Fibroblast of villous mesenchyme (primary cell): ENCODE measurements around the gene USP21. TPM values are rescaled to one million over a fixed set of nuclear protein-coding genes. Genes with fewer than 3 reads are reported as not detected.

ENCODE experiments used
- DNase-seq: peaks from one replicate; pipeline ENCODE4 v3.0.0-alpha.2; 2010; ENCODE audit warnings: low read depth
- H3K4me3 ChIP-seq: 2 replicates; pipeline ENCODE4 v1.5.1; 2011; ENCODE audit warnings: low read depth, mild to moderate bottlenecking, low read length
- CTCF ChIP-seq: IDR thresholded peaks from 2 replicates; pipeline ENCODE4 v1.5.1; 2012; ENCODE audit warnings: low read depth, mild to moderate bottlenecking, low read length; ENCODE audit not compliant: insufficient read depth
- total RNA-seq: library from RNA; depleted of rRNA; stranded (reverse); fragments of >200 nt; gene quantifications from 2 replicates; pipeline ENCODE4 v1.2.3, GENCODE V29; 2012

USP21 gene
- total RNA-seq, 1 donor: 8.6 TPM

GRCh38 chr1:161163793-161164192, 4.5 kb downstream of the USP21 start:
- no peak for TF ChIP-seq CTCF
- no peak overlapping the region for H3K4me3 ChIP-seq
- no peak for DNase-seq

GRCh38 chr1:161164901-161165610, 5.8 kb downstream of the USP21 start:
- no peak for TF ChIP-seq CTCF
- no peak for DNase-seq
- H3K4me3 ChIP-seq: peak overlapping the region; percentile 87

GRCh38 chr1:161165742-161166668, 6.7 kb downstream of the USP21 start, which contains the start of gene PPOX:
Gene PPOX (plus strand): TSS chr1:161166426. CDS start chr1:161166848, 422 bp downstream.
- DNase-seq: peak; percentile 99
- peak within 1 kb of the TSS; percentile 87 for H3K4me3 ChIP-seq
- TF ChIP-seq CTCF: peak; percentile 45

- TF ChIP-seq CTCF: no peak
- peak overlapping the region; percentile 87 for H3K4me3 ChIP-seq
- DNase-seq: no peak
These were observed 7.6 kb downstream of the USP21 start for GRCh38 chr1:161166669-161167548.

GRCh38 chr1:161168906-161169305, 9.6 kb downstream of the USP21 start:
- H3K4me3 ChIP-seq: no peak overlapping the region
- TF ChIP-seq CTCF: no peak
- no peak for DNase-seq

- H3K4me3 ChIP-seq: no peak overlapping the region
- no peak for DNase-seq
- TF ChIP-seq CTCF: peak; percentile 22
These were observed 11.9 kb downstream of the USP21 start for GRCh38 chr1:161171191-161171590.
